HG03039 (cell line): ENCODE data around the gene LRRC4B.

Experiments used
- ATAC-seq: cut with Tn5 transposase; IDR thresholded peaks from one replicate; pipeline ENCODE4 v1.9.1; 2021; ENCODE audit warnings: mild to moderate bottlenecking, moderate library complexity; ENCODE audit not compliant: unreplicated experiment

LRRC4B gene

DNA sequence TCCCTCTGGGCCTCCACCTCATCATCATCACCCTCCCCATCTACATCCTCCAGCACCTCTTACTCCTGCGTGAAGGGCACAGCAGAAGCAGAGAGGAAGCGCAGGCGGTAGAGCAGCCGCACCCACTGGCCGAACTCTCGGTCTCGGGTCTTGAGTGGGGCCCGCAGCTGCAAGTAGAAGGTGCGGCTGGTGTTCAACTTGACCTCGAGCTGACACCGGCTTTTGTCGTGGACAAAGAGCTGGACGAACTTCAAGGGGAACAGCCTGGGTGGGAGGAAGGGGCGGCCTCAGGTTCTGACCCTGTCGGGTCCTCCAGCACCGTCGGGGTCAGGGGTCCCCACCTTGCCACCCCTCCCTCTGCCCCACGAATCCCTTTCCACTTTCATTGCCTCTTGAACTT is 100.7 kb downstream of the LRRC4B start:
- ATAC-seq: no peak
